Measurements from ENCODE around the gene POU2F1. TPM values are rescaled to one million over a fixed set of nuclear protein-coding genes. Genes with fewer than 3 reads are reported as not detected.

POU2F1 gene
- total RNA-seq, 2 experiments from 2014 or later: 17.4 to 20.4 TPM

DNA sequence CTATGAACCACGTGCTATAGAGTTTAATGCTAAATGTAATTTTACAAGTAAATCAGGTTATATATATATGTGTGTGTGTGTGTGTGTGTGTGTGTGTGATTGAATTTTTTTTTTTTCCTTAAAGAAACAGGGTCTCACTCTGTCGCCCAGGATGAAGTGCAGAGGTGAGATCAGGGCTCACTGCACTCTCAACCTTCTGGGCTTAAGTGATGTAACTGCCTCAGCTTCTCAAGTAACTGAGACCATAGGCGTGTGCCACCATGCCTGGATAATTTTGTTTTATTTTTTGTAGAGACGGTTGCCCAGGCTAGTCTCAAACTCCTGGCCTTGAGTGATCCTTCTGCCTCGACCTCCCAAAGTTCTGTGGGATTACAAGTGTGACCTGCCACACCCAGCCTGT is 26.3 kb downstream of the POU2F1 start:
- CTCF ChIA-PET: interaction anchor here (0.6 to 1.9 kb wide), 3 partner anchors 12 to 38 kb away, joined by 3 to 5 read pairs (median 4); partner anchors contain the start of gene POU2F1
- peaks cover 12% of the 10 kb centered on the region for H3K4me1 Mint-ChIP-seq
- no peak for DNase-seq
- POLR2A ChIA-PET: interaction anchor here (0.9 kb wide), 1 partner anchor 15 kb away, joined by 4 read pairs; no protein-coding TSS in a partner anchor
- peaks cover 9% of the 10 kb centered on the region for H3K36me3 Mint-ChIP-seq (ENCODE audit: low read depth)
- no peaks in the 10 kb centered on the region for H3K27me3 Mint-ChIP-seq
- no peak overlapping the region for H3K4me3 Mint-ChIP-seq
- no peak overlapping the region for H3K27ac Mint-ChIP-seq
- peaks cover 5% of the 10 kb centered on the region for H3K9me3 Mint-ChIP-seq

DNA sequence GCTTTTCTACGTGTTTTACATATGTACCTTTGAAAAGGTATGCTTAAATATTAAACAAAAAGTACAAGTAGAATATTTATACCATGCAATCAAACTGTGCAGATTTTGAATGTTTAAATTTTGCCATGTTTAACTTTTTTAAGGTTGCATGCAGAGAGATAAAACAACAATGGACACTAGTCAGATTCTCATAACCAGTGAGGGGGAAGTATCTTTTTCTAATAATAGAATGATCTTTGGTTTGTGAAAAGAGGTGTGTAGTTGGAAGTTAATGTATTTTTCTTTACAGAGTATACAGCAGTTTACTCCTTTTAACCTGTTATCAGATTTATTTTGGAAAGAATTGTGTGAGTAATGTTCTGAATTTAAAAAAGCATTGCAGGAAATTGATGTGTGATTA is 27.1 kb downstream of the POU2F1 start:
- Mint-ChIP-seq H3K27ac (no peak overlapping the region), H3K27me3 (no peaks in the 10 kb centered on the region), H3K36me3 (ENCODE audit: low read depth) (peaks cover 11% of the 10 kb centered on the region), H3K4me1 (peaks cover 12% of the 10 kb centered on the region), H3K4me3 (no peak overlapping the region), H3K9me3 (peaks cover 5% of the 10 kb centered on the region)
- no peak for DNase-seq
- CTCF ChIA-PET: interaction anchor here (1.1 to 1.9 kb wide), 2 partner anchors 12 to 27 kb away, joined by 3 to 5 read pairs; partner anchors contain the start of gene POU2F1
- POLR2A ChIA-PET: no interaction called here

DNA sequence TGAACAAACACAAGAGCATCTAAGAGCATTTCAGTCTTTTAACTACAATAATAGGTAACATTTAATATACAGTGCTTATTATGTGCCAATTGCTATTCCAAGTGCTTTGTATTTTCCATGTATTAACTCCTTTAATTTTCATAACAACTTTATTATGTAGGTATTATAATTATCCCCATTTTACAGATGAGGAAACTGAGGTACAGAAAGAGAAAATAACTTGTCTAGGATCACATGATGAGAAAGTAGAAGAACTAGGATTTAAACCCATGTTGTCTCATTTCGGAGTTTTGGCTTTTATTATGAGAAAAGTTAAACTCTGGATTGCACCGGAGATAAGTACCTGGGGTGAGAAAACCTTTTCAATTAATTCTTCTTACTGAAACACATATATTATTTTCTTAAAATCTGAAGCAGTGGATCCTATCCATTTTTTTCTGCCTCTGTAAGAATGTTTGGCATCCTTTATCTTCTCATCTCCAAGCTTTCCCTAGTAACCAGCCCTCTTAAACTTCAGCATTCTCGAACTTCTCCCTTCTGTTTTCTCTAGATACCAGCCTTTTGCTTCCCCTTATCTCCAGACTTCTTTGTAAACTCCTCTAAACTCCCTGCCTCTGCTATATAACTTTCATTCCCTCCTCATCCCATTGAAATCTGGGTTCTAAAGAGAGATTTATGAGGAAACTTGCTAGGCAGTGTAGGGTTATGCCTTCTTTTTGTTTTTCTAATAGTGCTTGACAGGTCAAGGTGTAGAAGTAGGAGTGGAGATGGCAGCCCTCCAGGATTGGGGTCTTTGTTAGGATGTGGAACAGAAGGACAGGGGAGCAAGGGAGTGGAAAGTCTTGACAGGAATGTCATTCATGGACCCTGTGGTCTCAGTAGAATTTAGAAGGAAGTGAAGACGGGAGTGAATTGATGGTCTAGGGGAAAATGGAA is 28.3 kb downstream of the POU2F1 start:
- CTCF ChIA-PET: no interaction called here
- no peak overlapping the region for H3K27ac Mint-ChIP-seq

DNA sequence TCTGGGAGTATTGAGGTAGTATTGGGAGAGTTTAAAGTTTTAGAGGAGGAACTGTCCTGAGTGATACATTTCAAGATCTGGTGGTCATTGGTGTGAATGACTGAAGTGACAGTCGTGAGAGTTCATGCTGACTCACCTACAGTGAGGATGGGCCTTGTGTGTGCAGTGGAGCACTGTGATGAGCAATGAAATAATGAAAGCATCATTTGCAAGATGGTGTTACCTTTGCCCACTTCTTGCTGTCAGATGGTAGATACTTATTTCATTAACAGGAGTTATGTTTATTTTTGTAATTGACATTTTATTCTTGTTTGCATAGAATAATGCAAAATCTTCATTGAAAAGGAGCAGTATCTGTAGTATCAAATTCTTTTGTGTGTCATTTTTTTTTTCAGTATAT is 29.0 kb downstream of the POU2F1 start:
- ChIA-PET POLR2A (no interaction called here), CTCF (interaction anchor here (0.6 kb wide), 1 partner anchor 189 kb away, joined by 3 read pairs; no protein-coding TSS in a partner anchor)
- DNase-seq: no peak
- Mint-ChIP-seq H3K9me3 (no peaks in the 10 kb centered on the region), H3K36me3 (ENCODE audit: low read depth) (peaks cover 7% of the 10 kb centered on the region), H3K27ac (no peak overlapping the region), H3K4me1 (peaks cover 17% of the 10 kb centered on the region), H3K4me3 (no peak overlapping the region), H3K27me3 (no peaks in the 10 kb centered on the region)

More for the DNA sequence above, 28.3 kb downstream of the POU2F1 start:
- H3K9me3 Mint-ChIP-seq: peaks cover under 1% of the 10 kb centered on the region
- POLR2A ChIA-PET: no interaction called here
- H3K27me3 Mint-ChIP-seq: no peaks in the 10 kb centered on the region
- no peak overlapping the region for H3K4me3 Mint-ChIP-seq
- peaks cover 8% of the 10 kb centered on the region for H3K36me3 Mint-ChIP-seq (ENCODE audit: low read depth)
- H3K4me1 Mint-ChIP-seq: peaks cover 15% of the 10 kb centered on the region
- DNase-seq: no peak

DNA sequence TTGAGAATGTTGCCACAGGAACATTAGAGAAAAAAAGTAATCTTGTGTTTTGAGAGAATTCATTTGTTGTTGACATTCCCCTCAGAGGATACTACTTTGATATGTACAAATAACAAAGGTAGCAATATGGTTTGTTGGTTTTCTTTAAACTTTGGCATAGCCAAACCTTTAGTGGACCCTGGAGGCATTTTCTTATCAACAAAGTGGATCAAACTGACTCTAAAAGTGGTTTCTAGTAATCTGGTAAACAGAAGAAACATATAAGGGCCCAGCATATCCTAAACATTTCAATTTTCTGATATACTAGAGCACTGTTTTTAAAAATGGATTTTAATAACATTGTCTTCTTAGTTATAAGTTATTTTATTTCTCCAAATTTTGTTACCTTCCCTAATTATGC is 29.8 kb downstream of the POU2F1 start:
- H3K36me3 Mint-ChIP-seq (ENCODE audit: low read depth): peaks cover 11% of the 10 kb centered on the region
- H3K27ac Mint-ChIP-seq: no peak overlapping the region
- no peak for DNase-seq
- no peaks in the 10 kb centered on the region for H3K9me3 Mint-ChIP-seq
- ChIA-PET CTCF (interaction anchor here (0.6 to 1.1 kb wide), 2 partner anchors 17 to 189 kb away, joined by 3 read pairs; no protein-coding TSS in a partner anchor), POLR2A (no interaction called here)
- H3K27me3 Mint-ChIP-seq: no peaks in the 10 kb centered on the region
- H3K4me1 Mint-ChIP-seq: peaks cover 17% of the 10 kb centered on the region
- no peak overlapping the region for H3K4me3 Mint-ChIP-seq

DNA sequence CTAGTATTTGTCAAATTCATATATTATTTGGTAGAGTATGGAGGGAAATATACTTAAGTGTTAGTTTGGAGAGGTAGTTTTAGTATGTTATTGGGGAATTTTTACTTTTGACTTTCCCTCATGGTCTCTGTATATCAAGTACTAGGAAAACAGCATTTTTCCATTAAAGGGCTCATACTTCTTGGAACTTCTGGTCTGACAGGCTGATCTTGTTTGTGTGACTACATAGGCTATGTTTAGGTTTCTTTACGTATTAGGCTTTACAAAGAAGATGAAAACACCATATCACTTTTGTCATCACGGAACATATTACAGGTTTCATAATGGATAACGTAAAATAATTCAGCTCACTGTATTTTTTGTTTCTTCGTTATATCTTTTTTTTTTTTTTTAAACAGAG is 30.8 kb downstream of the POU2F1 start:
- POLR2A ChIA-PET: interaction anchor here (0.7 kb wide), 1 partner anchor 11 kb away, joined by 3 read pairs; no protein-coding TSS in a partner anchor

DNA sequence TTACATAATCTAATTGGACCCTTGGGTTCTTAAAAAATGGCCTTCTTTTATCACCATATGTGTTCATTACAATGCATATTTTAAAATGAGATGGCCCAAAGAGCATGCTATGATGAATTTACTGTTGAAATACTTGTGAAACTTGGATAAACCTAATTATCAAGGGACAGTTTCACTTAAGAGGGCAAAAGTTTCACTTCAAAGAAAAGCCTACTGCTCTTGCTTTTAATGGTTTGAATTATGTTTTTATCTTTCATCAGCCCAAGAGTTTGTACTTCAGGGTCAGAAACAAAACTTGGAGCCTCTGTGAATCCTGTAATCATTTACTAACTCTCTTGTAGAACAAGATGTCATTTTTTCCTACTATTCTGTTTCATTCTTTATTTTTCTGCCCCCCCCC is 32.3 kb downstream of the POU2F1 start:
- CTCF ChIA-PET: interaction anchor here (0.9 kb wide), 1 partner anchor 10 kb away, joined by 4 read pairs; no protein-coding TSS in a partner anchor
- Mint-ChIP-seq H3K4me3 (no peak overlapping the region), H3K27ac (no peak overlapping the region), H3K36me3 (ENCODE audit: low read depth) (peaks cover 16% of the 10 kb centered on the region), H3K27me3 (no peaks in the 10 kb centered on the region), H3K4me1 (peaks cover 19% of the 10 kb centered on the region), H3K9me3 (no peaks in the 10 kb centered on the region)
- POLR2A ChIA-PET: no interaction called here
- DNase-seq: no peak

More for the DNA sequence above, 30.8 kb downstream of the POU2F1 start:
- Mint-ChIP-seq H3K4me3 (no peak overlapping the region), H3K27ac (no peak overlapping the region), H3K36me3 (ENCODE audit: low read depth) (peaks cover 16% of the 10 kb centered on the region), H3K9me3 (no peaks in the 10 kb centered on the region), H3K4me1 (peaks cover 19% of the 10 kb centered on the region), H3K27me3 (no peaks in the 10 kb centered on the region)
- DNase-seq: no peak
- CTCF ChIA-PET: interaction anchor here (1.1 kb wide), 1 partner anchor 16 kb away, joined by 3 read pairs; no protein-coding TSS in a partner anchor

DNA sequence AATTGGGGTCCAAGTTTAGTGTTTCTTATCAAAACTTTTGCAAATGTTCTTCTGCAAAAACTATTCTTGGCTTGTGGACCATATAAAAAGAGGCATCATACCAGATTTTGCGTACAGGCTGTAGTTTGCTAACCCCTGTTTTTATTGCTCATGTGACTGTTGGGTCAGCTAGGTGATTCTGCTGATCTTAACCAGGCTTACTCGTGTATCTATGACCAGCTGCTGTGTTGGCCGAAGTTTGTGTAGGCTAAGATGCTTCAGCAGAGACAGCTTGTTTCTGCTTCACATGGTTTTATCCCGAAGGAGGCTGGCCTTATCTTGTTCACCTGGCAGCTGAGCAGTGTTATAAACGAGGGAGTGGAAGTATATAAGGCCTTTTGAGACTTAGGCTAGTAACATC is 38.2 kb downstream of the POU2F1 start:
- ChIA-PET CTCF (interaction anchor here (1.4 kb wide), 1 partner anchor 11 kb away, joined by 3 read pairs; no protein-coding TSS in a partner anchor), POLR2A (no interaction called here)
- Mint-ChIP-seq H3K27ac (no peak overlapping the region), H3K36me3 (ENCODE audit: low read depth) (peaks cover 9% of the 10 kb centered on the region), H3K27me3 (no peaks in the 10 kb centered on the region), H3K4me3 (no peak overlapping the region), H3K4me1 (peaks cover 10% of the 10 kb centered on the region), H3K9me3 (no peaks in the 10 kb centered on the region)
- DNase-seq: no peak

DNA sequence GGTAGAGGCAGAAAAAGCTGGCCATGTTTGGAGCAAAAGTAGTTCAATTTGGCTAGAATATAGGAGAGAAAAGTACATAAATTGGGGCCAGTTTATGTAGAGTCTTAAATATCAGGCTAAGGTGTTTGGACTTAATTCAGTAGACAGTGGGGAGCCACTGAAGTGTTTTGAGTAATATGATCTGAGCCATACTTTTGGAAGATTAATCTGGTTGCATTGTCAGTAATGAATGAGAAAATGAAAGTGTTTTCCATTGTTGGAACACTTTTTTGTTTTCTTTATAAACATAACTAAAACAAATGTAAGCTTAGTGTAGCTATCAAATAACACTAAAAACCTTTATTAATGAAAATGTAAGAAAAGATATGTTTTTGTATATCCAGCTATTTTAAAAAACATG is 42.1 kb downstream of the POU2F1 start:
- H3K4me3 Mint-ChIP-seq: no peak overlapping the region
- DNase-seq: no peak
- H3K36me3 Mint-ChIP-seq (ENCODE audit: low read depth): no peaks in the 10 kb centered on the region
- no peaks in the 10 kb centered on the region for H3K9me3 Mint-ChIP-seq
- POLR2A ChIA-PET: interaction anchor here (1.7 kb wide), 1 partner anchor 16 kb away, joined by 4 read pairs; no protein-coding TSS in a partner anchor
- H3K4me1 Mint-ChIP-seq: peaks cover 13% of the 10 kb centered on the region
- no peaks in the 10 kb centered on the region for H3K27me3 Mint-ChIP-seq
- H3K27ac Mint-ChIP-seq: no peak overlapping the region
- CTCF ChIA-PET: interaction anchor here (1.1 kb wide), 1 partner anchor 10 kb away, joined by 4 read pairs; no protein-coding TSS in a partner anchor

DNA sequence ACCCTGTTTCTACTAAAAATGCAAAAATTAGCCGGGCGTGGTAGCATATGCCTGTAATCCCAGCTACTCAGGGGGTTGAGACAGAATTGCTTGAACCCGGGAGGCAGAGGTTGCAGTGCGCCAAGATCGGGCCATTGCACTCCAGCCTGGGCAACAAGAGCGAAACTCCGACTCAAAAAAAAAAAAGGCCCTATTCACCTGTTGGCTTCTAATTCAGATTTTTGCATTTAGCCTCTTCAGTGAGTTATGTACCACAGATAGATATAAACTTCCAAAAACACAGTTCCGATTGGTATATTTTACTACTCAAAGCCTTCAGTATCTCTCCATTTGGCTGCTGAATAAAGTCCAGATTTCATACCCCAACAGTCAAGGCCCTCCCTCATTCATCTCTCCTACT is 42.7 kb downstream of the POU2F1 start:
- DNase-seq: no peak
- H3K27ac Mint-ChIP-seq: no peak overlapping the region
- H3K4me3 Mint-ChIP-seq: no peak overlapping the region
- peaks cover 18% of the 10 kb centered on the region for H3K4me1 Mint-ChIP-seq
- no peaks in the 10 kb centered on the region for H3K9me3 Mint-ChIP-seq
- CTCF ChIA-PET: interaction anchor here (0.9 to 2.7 kb wide), 3 partner anchors 11 to 204 kb away, joined by 4 to 10 read pairs (median 4); partner anchors contain the start of gene POU2F1
- no peaks in the 10 kb centered on the region for H3K36me3 Mint-ChIP-seq (ENCODE audit: low read depth)
- no peaks in the 10 kb centered on the region for H3K27me3 Mint-ChIP-seq
- POLR2A ChIA-PET: interaction anchor here (0.7 kb wide), 1 partner anchor 43 kb away, joined by 3 read pairs; no protein-coding TSS in a partner anchor

DNA sequence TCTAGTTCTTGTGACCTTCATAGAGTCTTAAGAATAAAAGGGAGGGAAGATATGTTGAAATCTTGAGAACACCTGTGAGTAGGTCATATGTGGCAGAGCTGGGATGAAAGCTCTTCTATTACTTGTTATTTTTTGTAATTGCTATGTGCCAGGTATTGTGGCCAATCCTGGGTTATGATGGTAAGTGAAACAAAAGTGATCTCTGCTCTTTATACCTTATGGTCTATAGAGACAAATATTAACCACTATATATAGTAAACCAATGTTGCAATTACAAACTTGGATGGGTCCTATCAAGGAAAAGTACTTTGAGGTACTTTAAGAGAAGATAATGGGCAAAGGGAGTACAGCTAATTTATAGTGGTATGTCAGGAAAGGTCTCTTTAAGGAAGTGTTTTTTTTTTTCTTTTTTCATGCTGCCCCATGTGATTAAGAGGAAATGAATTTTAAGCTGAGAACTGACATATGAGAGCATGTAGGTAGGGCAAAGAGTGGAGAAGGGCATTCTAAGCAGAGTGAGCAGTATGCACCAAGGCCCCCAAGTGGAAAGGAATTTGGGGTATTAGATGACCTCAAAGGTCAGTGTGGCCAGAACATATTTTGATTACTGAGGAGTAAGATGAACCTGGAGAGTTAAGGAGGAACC is 43.3 kb downstream of the POU2F1 start:
- ChIA-PET POLR2A (interaction anchor here (0.7 to 1.7 kb wide), 3 partner anchors 44 to 252 kb away, joined by 3 to 4 read pairs (median 3); no protein-coding TSS in a partner anchor), CTCF (interaction anchor here (0.9 to 2.7 kb wide), 2 partner anchors 44 to 205 kb away, joined by 4 to 10 read pairs; partner anchors contain the start of gene POU2F1)
- Mint-ChIP-seq H3K27me3 (no peaks in the 10 kb centered on the region), H3K4me3 (no peak overlapping the region), H3K36me3 (ENCODE audit: low read depth) (no peaks in the 10 kb centered on the region), H3K9me3 (no peaks in the 10 kb centered on the region), H3K4me1 (peaks cover 20% of the 10 kb centered on the region), H3K27ac (no peak overlapping the region)
- no peak for DNase-seq

DNA sequence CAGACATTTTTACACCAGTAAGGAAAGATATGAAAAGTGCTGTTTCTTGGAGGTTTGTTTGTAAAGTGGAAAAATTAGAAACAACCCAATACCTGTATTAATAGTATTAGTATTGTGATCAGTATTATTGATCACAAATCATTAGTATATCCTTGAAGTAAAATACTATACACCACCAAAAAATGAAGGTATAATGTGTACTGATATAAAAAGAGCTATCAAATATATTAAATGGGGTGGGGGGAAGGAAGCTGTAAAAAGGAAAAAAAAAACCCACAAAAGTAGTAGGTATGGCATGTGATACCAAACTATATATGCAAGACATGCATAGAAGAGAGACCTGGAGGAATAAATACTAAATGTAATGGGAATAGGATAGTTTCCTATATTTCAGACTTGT is 46.3 kb downstream of the POU2F1 start:
- no peak overlapping the region for H3K4me3 Mint-ChIP-seq
- peaks cover 17% of the 10 kb centered on the region for H3K4me1 Mint-ChIP-seq
- H3K27ac Mint-ChIP-seq: no peak overlapping the region
- H3K27me3 Mint-ChIP-seq: no peaks in the 10 kb centered on the region
- H3K36me3 Mint-ChIP-seq (ENCODE audit: low read depth): no peaks in the 10 kb centered on the region
- no peak for DNase-seq
- H3K9me3 Mint-ChIP-seq: no peaks in the 10 kb centered on the region
- ChIA-PET CTCF (interaction anchor here (0.6 to 3.1 kb wide), 26 partner anchors 9 to 297 kb away, joined by 3 to 33 read pairs (median 5); partner anchors contain the start of genes CD247, CREG1 and POU2F1), POLR2A (interaction anchor here (0.5 to 1.9 kb wide), 2 partner anchors 47 to 104 kb away, joined by 3 to 8 read pairs; partner anchors contain the start of gene POU2F1)

Data from activated CD4-positive, alpha-beta memory T cell treated with anti-CD3 and anti-CD28 coated beads, Interleukin-2, amount 10 ng/mL, durations not matched to agents 7 days and 5 days (primary cell).